ENCODE data around the gene TMBIM4. TPM values are rescaled to one million over a fixed set of nuclear protein-coding genes. Genes with fewer than 3 reads are reported as not detected.
"Not testable (repeated sequence)": the region's sequence is repeated elsewhere in the genome, so short reads cannot be mapped to it uniquely, and the experiment has no call there.

TMBIM4 gene
- total RNA-seq, 1 experiment from 2014 or later: 51.1 TPM

- POLR2A ChIA-PET: not testable (repeated sequence)
These were observed 43.2 kb upstream of the TMBIM4 start for GRCh38 chr12:66213011-66213410.

GRCh38 chr12:66211573-66211972 is 41.8 kb upstream of the TMBIM4 start:
- H3K36me3 ChIP-seq (ENCODE audit: control insufficient read depth in 1 of 2, insufficient read depth in 2 of 2, low read length in 2 of 2); H4K20me1 ChIP-seq (ENCODE audit: insufficient read depth); H3K9me2 ChIP-seq (ENCODE audit: insufficient read depth); RAD21 ChIA-PET (ENCODE audit: low non-redundant PET in 1 of 2, low total read pairs in 2 of 2, uncharacterized antibody in 2 of 2, unreplicated experiment in 2 of 2); H3K4me3 ChIP-seq (replicated peaks in 1 of 2; ENCODE audit: low read depth in 1 of 2, low read length in 2 of 2); H2AFZ ChIP-seq (ENCODE audit: low read depth, low read length, poor library complexity, severe bottlenecking); POLR2A ChIA-PET; H3K4me1 ChIP-seq (ENCODE audit: control insufficient read depth in 1 of 2, insufficient read depth in 2 of 2, low read length in 2 of 2); ATAC-seq; H3K27ac ChIP-seq (ENCODE audit: low read depth, low read length); H3K27me3 ChIP-seq (ENCODE audit: insufficient read depth, low read length); H3K9ac ChIP-seq (ENCODE audit: low read length); CTCF ChIA-PET; BruUV-seq (replicated peaks); H3K9me3 ChIP-seq (ENCODE audit: control insufficient read depth in 1 of 2, insufficient read depth in 1 of 2, low read depth in 1 of 2, low read length in 2 of 2); DNase-seq (ENCODE audit: low read depth, low spot score); H3K79me2 ChIP-seq (ENCODE audit: insufficient read depth, low read length); intact Hi-C loops (cut with micrococcal nuclease); H3K4me2 ChIP-seq (ENCODE audit: low read length): not testable (repeated sequence)

More at GRCh38 chr12:66213011-66213410, 43.2 kb upstream of the TMBIM4 start:
- H3K9me3 ChIP-seq (ENCODE audit: control insufficient read depth in 1 of 2, insufficient read depth in 1 of 2, low read depth in 1 of 2, low read length in 2 of 2); H4K20me1 ChIP-seq (ENCODE audit: insufficient read depth); H2AFZ ChIP-seq (ENCODE audit: low read depth, low read length, poor library complexity, severe bottlenecking); CTCF ChIA-PET; H3K36me3 ChIP-seq (ENCODE audit: control insufficient read depth in 1 of 2, insufficient read depth in 2 of 2, low read length in 2 of 2); intact Hi-C loops (cut with micrococcal nuclease); H3K9ac ChIP-seq (ENCODE audit: low read length); BruUV-seq (replicated peaks); RAD21 ChIA-PET (ENCODE audit: low non-redundant PET in 1 of 2, low total read pairs in 2 of 2, uncharacterized antibody in 2 of 2, unreplicated experiment in 2 of 2); H3K4me2 ChIP-seq (ENCODE audit: low read length); H3K9me2 ChIP-seq (ENCODE audit: insufficient read depth); H3K79me2 ChIP-seq (ENCODE audit: insufficient read depth, low read length); ATAC-seq; H3K27me3 ChIP-seq (ENCODE audit: insufficient read depth, low read length); H3K4me1 ChIP-seq (ENCODE audit: control insufficient read depth in 1 of 2, insufficient read depth in 2 of 2, low read length in 2 of 2); DNase-seq (ENCODE audit: low read depth, low spot score); H3K27ac ChIP-seq (ENCODE audit: low read depth, low read length); H3K4me3 ChIP-seq (replicated peaks in 1 of 2; ENCODE audit: low read depth in 1 of 2, low read length in 2 of 2): not testable (repeated sequence)

- POLR2A ChIA-PET: no interaction called here
- RAD21 ChIA-PET (ENCODE audit: low non-redundant PET in 1 of 2, low total read pairs in 2 of 2, uncharacterized antibody in 2 of 2, unreplicated experiment in 2 of 2): no interaction called here
These were observed 41.0 kb upstream of the TMBIM4 start for GRCh38 chr12:66210840-66211239.

More at GRCh38 chr12:66210840-66211239, 41.0 kb upstream of the TMBIM4 start:
- no peaks in the 10 kb centered on the region for H3K36me3 ChIP-seq (ENCODE audit: control insufficient read depth in 1 of 2, insufficient read depth in 2 of 2, low read length in 2 of 2)
- intact Hi-C loops (cut with micrococcal nuclease): no loop called here
- DNase-seq (ENCODE audit: low read depth, low spot score) (no peak), ATAC-seq (no peak)
- H4K20me1 ChIP-seq (ENCODE audit: insufficient read depth): no peaks in the 10 kb centered on the region
- H3K4me2 ChIP-seq (ENCODE audit: low read length): no peak overlapping the region
- no peak overlapping the region for H2AFZ ChIP-seq (ENCODE audit: low read depth, low read length, poor library complexity, severe bottlenecking)
- no peak overlapping the region for H3K27ac ChIP-seq (ENCODE audit: low read depth, low read length)
- no peaks in the 10 kb centered on the region for H3K79me2 ChIP-seq (ENCODE audit: insufficient read depth, low read length)
- H3K9me2 ChIP-seq (ENCODE audit: insufficient read depth): no peaks in the 10 kb centered on the region
- CTCF ChIA-PET: no interaction called here
- BruUV-seq (replicated peaks): no TSS peak
- H3K4me1 ChIP-seq (ENCODE audit: control insufficient read depth in 1 of 2, insufficient read depth in 2 of 2, low read length in 2 of 2): no peaks in the 10 kb centered on the region
- TF ChIP-seq YY1 (IDR thresholded peaks at IDR 0.05; ENCODE audit: extremely low read depth, insufficient replicate concordance, low read depth, low read length): no peak
- no peak for TF ChIP-seq POLR2A (IDR thresholded peaks at IDR 0.05; ENCODE audit: borderline replicate concordance, extremely low read depth, insufficient read depth, insufficient read length)
- no peak for TF ChIP-seq EZH2phosphoT487 (IDR thresholded peaks at IDR 0.05; ENCODE audit: borderline replicate concordance)
- no peak for TF ChIP-seq POLR2AphosphoS5 (IDR thresholded peaks at IDR 0.05; ENCODE audit: low read depth, low read length)
- TF ChIP-seq CEBPB (IDR thresholded peaks at IDR 0.05; ENCODE audit: low read depth): no peak
- no peak for TF ChIP-seq CTCF (IDR thresholded peaks at IDR 0.05 in 2 of 3, conservative IDR thresholded peaks at IDR 0.05 in 1 of 3; ENCODE audit: borderline replicate concordance in 1 of 3, insufficient read depth in 1 of 3, low read depth in 2 of 3, low read length in 2 of 3)
- no peak for TF ChIP-seq SP1 (IDR thresholded peaks at IDR 0.05; ENCODE audit: low read depth)
- no peak for TF ChIP-seq ATF3 (IDR thresholded peaks at IDR 0.05)
- no peak for TF ChIP-seq JUND (IDR thresholded peaks at IDR 0.05)
- no peak for TF ChIP-seq EZH2 (IDR thresholded peaks at IDR 0.05)
- no peak for TF ChIP-seq RAD21 (IDR thresholded peaks at IDR 0.05; ENCODE audit: low read depth)
- TF ChIP-seq CBX3 (IDR thresholded peaks at IDR 0.05; ENCODE audit: low read depth): no peak
- no peak for TF ChIP-seq ELF1 (IDR thresholded peaks at IDR 0.05; ENCODE audit: borderline replicate concordance, low read depth)
- no peaks in the 10 kb centered on the region for H3K27me3 ChIP-seq (ENCODE audit: insufficient read depth, low read length)
- H3K9ac ChIP-seq (ENCODE audit: low read length): no peak overlapping the region
- H3K9me3 ChIP-seq (ENCODE audit: control insufficient read depth in 1 of 2, insufficient read depth in 1 of 2, low read depth in 1 of 2, low read length in 2 of 2): no peaks in the 10 kb centered on the region
- no peak overlapping the region for H3K4me3 ChIP-seq (replicated peaks in 1 of 2; ENCODE audit: low read depth in 1 of 2, low read length in 2 of 2)
